ENCODE results near the gene PPFIA1.

PPFIA1 gene

DNA sequence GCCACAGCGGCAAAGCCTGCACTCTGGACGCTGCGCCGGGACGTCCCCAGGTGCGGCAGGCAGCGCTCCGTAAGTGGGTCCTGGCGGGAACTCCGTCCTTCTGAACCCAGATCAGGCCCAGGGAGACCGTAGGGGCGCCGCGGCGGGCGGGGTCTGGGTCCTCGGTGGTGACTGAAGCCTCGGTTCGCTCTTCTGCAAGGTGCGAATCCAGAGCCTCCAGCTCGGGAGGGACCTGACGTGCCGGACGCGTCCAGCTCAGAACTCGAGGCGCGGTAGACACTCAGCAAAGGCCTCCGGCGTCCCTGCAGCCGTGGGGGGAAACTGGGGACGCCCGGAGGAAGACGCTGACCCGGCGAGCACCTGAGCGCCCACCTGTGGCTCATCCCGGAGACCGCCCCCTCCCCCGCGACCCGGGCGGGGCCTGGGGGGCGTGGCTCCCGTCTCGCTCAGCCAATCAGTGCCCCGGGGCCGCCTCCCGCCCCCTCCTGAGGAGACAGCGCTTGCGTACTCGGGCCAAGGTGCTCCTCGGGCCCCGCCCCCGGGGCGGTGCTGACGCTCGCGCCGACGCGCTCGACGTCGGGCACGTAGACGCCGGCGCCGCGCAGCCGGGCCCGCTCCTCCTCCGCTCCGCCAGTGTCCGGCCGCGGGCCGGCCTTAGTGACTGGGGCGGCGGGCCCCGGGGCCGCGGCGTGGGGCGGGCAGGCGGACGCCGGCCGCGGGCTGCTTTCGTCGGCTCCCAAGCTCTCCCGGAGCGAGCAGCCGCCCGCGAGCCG lies at the start of gene PPFIA1:
TSS of gene PPFIA1 (plus strand) at position 587 of the 773 bp plus-strand sequence. CDS start 1,483 bp downstream, outside the sequence.
- DNase-seq, result peak; percentile 94

DNA sequence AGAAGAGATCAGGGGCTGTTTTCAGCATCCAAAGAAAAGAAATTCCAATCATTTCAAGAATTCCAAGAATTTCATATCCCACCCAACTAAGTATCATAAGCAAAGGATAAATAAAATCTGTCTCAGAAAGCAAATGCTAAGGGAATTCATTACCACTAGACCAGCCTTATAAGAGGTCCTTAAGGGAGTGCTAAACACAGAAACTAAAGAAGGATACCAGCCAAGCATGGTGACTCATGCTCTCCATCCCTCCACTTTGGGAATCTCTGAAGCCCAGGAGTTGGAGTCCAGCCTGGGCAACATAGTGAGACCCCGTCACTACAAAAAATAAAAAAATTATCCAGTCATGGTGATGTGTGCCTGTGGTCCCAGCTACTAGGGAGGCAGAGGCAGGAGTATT lies 49.6 kb upstream of the PPFIA1 start:
- no peak for DNase-seq

DNA sequence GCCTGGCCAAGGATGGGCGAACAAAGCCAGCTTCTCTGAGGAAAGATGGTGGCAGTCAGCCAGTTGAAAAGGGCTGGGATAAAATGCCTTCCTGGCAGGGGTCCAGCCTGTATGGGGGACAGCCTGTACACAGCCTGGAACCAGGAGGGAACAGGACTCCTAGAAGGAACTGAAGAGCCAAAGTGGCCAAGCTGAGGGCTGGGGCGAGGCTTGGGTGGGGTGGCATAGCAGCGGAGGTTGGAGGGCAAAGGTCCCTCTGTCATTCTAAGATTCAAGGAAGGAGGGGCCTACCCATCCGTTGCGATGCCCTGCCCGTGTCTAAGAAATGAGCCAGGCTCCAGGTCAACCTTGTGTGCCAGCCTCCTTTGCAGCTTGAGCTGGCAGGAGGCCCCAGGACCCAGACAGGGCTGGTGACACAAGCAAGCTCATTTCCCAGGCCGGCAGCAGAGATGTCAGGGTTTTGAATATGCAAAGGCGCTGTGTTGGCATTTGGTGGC lies 44.8 kb upstream of the PPFIA1 start:
- DNase-seq, result no peak

DNA sequence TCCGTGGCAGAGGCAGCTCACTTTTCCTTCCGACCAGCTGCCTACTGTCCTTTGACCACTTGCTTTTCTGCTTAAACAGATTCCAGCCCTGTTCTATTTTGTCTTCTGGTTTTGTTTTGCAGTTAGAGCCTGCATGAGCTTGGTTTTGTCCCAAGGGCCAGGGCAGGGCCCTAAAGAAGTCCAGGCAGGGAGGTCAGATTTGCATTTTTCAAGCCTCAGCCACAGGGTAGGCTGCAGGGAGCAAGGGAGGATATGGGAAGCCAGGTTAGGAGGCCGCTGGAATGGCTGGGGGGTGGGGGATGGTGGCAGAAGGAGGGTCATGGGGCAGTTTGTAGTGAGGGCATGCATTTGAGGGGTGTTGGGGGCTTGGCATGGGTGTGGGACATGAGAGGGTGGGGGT lies 44.3 kb upstream of the PPFIA1 start:
- DNase-seq, result no peak

DNA sequence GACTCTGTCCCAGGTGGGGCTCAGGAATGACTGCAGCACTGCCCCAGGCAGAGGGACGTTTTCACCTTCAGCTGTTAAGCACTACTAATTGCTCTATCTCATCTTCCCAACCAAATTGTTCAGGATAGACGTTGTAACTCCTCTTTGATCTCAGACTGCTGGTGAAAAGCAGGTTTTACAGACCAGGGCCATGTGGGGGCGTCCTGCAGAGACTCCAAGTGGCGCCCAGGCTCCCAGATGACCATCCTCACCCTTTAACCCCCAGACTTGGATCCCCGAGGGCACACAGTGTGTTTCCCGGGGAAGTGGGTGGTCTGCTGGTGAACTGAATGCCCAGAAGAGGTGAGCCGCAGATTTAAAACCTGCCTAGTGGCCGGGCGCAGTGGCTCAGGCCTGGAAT lies 43.5 kb upstream of the PPFIA1 start:
- DNase-seq, result no peak

DNA sequence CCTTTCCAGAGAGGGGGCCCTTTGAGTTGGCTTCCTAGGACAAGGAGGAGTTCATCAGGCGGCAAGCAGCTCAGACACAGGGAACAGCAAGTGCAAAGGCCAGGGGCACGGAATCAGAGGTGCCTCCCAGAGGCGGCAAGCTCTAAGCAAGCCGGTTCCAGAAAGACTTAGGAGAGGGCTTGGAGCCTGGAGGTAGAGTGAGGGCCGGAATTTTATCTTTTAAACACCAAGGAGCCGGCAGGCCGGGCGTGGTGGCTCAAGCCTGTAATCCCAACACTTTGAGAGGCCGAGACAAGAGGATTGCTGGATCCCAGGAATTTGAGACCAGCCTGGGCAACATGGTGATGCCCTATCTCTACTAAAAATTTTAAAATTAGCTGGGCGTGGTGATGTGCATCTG lies 40.8 kb upstream of the PPFIA1 start:
- DNase-seq, result no peak

DNA sequence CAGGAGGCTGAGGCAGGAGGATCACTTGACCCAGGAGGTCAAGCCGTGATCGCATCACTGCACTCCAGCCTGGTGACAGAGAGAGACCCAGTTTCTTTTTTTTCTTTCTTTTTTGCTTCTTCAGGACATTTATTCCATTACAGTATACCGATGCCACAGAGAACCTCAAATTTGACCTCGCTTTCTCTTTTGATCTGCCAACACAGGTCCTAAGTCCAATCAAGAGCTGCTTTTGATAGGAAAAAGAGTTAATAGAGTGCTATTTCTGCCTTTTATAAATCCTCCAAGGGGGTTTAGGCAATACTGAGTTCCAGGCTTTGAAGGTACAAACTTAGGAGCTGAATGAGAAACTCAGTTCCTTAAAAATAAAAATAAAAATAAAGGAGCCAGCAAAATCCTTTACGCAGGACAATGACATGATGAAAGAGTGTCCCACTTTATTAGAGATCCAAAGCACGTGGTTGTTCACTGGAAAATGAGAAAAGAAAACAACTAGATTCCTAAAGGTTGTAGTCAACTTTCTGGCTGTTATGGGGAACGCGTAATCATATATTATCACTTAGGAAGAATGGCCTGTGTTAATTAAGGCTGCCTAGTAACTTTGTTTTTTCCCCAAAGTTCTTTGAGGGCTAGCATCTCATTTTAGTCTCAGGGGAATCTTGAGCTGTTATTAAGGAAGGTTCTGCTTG lies 40.2 kb upstream of the PPFIA1 start:
- DNase-seq, result no peak

DNA sequence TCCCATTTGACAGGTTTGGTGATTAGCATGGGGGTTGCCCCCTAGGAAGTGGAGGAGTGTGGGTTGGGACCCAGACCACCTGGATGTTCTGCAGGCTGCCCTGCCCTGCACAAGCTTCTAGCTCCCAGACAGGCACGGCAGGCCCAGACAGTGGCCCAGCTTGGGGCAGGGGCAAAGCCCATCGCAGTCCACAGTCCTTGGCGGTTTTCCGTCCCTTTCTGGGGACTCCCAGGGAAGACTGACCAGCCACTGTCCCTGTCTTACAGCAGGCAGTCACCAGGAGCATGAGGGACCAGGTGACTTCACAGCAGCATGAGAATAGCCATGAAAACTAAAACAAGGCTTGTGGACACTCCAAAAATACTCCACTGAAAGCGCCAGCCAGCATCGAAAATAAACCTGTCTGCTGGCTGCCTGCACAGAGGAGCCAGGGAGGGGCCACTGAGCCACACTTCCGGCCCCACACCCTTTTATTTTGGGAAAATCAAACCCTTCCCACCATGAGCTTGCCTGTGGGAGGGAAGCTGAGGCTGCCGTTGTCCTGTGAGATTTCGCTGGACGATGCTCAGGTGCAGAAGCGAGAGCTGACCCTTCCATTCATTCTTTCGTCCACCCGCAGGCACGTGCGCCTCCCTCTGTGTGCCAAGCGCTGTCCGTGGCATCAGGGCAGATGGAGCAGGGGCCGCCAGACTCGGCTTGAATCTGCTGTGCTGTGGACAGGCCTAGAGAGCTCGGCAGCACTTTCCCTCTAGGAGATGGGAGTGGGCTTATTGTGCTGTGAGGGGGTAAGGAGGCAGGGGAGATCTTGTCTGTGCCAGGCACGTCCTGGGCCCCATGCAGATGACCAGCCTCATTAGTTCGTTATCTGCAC lies 39.4 kb upstream of the PPFIA1 start:
- DNase-seq, result no peak

DNA sequence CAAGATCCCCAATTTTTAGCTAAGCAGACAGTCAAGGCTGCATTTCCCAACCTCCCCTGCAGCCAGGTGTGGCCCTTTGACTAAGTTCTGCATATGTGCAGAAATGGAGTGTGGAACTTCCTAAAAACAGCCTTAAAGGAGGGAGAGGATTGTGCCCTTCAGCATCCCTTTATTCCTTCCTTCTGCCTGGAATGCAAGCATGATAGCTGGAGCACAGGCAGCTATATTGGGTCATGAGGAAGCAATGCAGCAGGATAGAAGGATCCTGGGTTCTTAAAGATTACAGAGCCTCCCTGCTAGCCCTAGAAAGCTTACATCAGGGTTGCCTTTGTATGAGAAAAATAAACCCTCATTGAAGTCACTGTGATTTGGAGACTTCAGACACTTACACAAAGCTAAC lies 37.5 kb upstream of the PPFIA1 start:
- no peak for DNase-seq

DNA sequence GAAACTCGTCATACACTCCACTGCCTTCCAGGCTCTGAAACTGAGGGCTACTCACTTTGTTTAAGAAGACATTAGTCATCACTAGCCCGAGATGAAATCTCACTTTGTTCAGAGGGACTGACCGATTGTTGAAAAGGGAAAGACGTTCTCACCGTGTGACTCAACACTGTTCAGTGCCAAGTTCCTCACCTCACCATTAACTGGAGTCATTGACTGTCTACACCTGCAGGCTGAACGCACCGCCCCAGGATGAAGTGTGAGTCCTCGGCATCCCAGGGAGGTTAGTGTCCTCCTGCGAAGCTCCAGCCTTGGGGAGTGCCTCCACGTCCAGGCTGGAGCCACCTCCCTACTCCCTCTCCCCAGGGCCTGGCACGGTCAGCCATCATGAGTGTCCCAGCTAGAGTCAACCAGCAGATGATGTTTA lies 37.0 kb upstream of the PPFIA1 start:
- DNase-seq, result no peak

DNA sequence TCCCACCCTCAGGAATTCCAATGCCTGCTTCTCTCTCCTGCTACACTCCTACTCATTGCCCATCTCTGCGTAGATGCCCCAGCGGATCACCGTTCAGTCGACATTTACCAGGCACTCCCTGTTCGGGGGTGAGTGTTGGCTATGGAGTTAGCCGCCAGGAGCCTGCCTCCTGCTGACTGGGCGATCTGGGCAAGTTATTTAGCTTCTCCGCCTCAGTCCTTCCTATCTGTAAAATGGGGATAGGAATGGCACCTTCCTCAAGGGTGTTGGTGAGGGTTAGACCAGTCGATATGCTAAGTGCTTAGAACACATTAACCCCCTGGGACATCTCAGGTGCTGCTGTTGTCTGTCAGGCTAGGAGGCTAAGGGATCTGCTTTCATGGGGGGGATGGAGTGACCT lies 36.5 kb upstream of the PPFIA1 start:
- DNase-seq, result no peak

DNA sequence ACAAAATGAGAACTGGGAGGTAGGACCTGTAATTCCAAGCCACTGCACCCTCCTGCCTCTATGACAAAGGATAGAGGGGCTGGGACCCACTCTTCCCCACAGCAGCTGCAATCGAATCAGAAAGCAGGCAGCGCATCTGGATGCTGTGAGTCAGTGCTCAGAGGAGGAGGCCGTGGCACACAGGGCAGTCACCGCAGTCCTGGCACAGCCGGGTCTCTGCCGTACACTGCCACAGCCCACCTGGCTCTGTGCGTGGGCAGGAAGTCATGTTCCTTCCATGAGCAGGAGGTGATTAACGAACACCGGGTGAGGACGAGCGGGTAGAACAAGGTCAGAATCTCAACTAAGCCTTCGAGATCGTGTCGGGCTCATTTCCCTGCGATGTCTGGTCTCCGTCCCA lies 30.2 kb upstream of the PPFIA1 start:
- DNase-seq, result no peak

DNA sequence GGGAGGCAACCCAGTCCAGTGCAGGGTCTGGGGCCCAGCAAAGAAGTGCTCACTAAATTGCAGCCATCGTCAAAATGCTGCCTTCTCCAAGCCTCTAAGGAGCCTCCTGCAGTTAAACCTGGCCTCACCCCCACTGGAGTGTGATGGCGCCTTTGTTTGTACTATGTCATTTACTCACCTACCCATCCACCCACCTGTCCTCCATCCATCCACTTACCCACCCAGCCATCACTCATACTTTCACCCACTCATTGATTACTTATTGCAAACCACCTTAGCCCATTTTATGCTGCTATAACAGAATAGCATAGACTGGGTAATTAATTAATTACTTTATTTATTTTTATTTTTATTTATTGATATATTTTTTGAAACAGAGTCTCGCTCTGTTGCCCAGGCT lies 28.8 kb upstream of the PPFIA1 start:
- DNase-seq, result no peak

DNA sequence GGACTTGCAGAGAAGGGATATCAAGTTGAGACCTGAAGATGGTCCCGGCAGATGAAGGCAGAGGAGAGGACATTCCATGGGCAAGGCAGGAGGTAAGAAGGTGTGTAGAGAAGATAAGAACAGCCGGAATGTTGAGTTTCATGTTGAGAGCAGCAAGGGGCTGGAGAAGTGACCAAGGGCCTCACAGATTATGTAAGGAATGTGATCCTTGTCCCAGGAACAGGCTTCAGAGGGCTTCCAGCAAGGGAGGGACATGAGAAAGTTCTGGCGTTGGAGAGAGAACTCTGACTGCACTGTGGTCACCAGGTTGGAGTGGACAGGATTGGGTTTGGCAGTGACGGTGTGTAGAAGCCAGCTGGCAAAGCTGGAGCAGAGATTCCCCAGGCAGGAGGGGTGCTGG lies 27.6 kb upstream of the PPFIA1 start:
- DNase-seq, result no peak

DNA sequence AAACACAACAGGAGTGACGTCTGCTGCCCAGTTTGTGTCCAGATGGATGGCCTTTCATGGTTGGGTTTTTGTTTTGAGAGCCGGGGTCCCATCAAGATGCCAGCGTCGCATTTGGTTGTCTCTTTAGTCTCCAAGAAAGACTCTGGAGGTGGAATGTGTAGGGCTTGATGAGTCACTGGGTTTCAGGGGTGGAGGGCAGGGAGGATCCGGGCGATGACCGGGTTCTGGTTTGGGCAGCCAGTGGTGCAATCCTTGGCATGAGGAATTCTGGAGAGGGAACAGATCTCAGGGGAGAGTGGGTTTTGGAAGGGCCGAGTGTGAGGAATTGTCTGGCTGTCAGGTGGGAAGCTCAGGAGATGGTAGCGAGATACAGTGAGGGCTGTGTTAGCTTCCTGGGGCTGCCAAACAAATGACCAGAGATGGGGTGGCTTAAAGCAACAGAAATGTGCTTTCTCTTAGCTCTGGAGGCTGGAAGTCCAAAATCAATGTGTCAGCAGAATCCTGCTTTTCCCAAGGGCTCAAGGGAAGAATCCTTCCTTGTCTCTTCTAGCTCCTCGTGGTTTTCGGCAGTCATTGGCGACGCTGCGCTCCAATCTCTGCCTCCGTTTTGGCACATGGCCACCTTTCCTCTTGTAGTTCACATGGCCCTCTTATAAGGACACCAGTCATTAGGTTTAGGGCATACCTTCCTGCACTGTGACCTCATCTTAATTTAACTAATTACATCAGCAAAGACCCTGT lies 26.4 kb upstream of the PPFIA1 start:
- no peak for DNase-seq

DNA sequence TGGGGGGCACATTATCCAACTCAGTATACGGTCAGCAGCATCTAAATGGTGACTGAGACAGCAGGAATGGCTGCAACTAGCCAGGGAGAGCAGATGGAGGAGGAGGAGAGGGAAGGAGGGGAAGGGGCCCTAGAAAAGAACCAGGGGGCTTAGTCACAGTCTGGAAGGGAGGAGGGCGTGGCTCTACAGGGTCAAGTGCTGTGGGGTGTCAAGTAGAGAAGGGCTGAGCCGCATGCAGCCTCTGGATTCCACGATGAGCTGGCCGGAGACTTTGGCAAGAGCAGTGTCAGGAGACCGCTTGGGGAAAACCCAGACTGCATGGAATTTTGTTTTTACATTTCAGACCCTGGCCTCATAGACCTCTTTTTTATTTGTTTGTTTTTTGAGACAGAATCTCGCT lies 25.8 kb upstream of the PPFIA1 start:
- DNase-seq, result no peak

DNA sequence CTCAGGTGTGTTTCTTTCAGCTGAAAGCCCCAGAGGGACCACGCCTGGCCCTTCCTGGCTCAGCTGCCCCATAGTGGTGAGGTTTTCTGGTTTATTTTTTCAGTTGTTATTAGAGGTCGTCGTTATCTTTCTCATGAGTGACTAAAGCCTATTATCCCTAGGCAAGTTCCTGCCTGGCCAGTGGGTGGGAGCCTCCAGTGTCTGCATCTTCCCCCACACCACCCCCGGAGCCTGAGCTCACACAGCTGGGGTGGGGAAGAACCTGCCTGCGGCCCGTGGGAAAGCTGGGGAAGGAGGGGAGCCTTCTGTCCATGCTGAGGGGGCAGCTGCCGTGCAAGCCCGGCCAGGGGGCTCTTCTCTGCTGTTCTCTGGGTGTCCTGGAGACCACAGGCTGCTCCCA lies 24.3 kb upstream of the PPFIA1 start:
- no peak for DNase-seq

DNA sequence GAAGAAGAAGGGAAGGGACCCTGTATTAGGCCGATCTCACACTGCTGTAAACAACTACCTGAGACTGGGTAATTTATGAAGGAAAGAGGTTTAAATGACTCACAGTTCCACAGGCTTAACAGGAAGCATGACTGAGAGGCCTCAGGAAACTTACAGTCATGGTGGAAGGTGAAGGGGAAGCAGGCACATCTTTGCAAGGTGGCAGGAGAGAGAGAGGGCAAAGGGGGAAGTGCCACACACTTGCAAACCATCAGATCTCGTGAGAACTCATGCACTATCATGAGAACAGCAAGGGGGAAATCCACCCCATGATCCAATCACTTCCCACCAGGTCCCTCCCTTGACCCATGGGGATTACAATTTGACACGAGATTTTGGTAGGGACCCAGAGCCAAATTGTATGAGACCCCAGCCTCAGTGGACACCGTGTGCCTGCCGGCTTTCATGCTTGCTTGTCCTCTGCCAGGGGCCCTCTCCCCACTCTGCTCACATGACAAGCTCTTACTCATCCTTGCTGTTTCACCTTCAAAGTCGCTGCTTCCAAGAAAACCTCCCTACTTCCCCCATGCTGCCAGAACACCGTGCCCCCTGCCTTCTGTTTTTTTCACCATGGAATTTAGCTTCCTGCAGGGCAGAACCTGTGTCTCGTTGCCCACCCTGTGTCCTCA lies 23.3 kb upstream of the PPFIA1 start:
- no peak for DNase-seq

DNA sequence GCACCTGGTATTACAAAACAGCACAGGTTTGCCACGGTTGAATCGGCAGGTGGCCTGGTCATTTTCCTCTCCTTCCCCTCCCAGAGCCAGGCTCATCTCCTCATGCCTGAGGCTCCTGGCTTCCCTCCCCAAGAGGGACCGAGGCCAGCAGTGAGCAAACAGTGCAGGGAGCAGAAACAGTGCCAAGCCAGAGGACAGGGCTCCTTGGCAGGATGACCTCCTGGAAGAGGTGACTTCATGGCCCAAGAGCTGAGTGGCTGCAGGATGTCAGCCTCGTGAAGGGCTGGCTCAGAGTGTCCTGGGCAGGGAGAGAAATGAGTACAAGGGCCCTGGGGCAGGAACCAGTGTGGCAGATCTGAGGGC lies 22.8 kb upstream of the PPFIA1 start:
- no peak for DNase-seq

DNA sequence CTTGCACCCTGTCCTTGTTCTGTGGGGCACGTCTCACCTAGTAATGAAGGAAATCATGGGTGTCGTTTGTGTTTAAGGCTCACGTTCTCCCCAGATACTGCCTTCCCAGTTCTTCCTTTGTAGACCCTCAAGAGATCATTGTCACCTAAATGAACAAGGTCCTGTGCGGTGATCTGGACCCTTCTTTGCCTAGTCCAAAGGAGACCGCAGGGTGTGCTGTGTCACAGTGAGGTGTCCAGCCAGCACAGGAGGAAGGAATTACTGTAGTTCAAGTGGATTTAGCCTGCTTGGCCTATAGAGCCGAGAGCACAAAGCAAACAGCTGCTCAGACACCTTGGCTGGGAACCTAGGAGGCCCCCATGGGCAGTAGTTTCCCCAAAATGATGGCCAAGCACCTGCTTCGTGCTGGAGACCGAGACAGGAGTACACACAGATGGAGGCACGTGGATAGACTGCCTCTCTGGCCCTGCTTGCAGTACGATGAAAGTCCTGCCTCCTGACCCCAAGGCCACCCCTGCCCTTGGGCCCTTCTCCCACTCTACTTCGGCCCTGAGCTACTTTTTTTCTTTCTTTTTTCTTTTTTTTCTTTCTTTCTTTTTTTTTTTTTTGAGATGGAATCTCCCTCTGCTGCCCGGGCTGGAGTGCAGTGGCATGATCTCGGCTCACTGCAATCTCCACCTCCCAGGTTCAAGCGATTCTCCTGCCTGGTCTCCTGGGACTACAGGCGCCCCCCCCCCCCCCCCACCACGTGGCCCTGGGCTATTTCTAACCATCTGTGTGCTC lies 19.4 kb upstream of the PPFIA1 start:
- DNase-seq, result no peak

DNA sequence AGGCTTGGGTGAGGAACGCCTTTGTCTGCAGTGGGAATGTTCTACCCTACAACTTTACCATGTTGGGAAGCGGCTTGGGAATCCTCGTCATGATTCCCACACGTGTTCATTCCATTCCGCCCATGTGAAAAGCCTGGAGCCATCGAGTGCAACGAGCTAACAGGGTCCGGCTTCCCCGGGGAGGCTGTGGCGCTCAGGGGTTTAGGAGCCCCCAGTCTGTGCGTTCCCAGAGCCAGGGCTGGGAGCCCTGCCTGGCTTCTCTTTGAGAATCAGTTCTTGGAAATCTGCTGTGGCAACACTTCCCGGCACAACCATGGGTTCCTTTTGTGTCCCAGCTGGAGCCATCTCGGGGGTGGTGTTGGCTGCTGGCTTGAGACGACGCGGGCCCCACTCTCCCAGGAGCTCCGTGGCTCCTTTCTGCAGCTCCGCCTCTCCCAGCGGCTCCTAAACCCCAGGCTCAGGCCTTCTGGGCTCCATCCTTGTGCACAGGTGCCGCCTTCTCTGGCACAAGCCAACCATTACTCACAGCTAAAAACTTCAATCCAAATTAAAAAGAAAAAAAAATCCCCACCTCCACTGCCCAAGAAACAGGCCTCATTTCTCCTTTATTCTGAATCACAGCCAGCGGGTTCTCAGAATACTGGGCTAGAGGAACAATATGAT lies 18.7 kb upstream of the PPFIA1 start:
- no peak for DNase-seq
